Activated naive CD4-positive, alpha-beta T cell treated with anti-CD3 and anti-CD28 coated beads, Interleukin-2, amount 10 ng/mL, durations not matched to agents 7 days and 5 days (primary cell): ENCODE measurements around the gene JAKMIP3.

Source experiments
- CTCF ChIA-PET: fragments of 350-600 bp; sonication (Branson Sonifier 250); formaldehyde crosslinking; loops from one replicate; lab custom pipeline; 2021; ENCODE audit warnings: antibody characterized with exemption; lab: Charles Lee
- DNase-seq: peaks from one replicate; pipeline ENCODE4 v3.0.0-alpha.2; 2020
- H3K27ac Mint-ChIP-seq: one replicate; pipeline ENCODE4 v1.8.0; 2021; ENCODE audit warnings: mild to moderate bottlenecking, moderate library complexity, mixed read lengths
- H3K27me3 Mint-ChIP-seq: one replicate; pipeline ENCODE4 v1.8.0; 2021; ENCODE audit warnings: mild to moderate bottlenecking, mixed read lengths
- H3K36me3 Mint-ChIP-seq: one replicate; pipeline ENCODE4 v1.8.0; 2021; ENCODE audit warnings: mixed read lengths
- H3K4me1 Mint-ChIP-seq: one replicate; pipeline ENCODE4 v1.8.0; 2021; ENCODE audit warnings: mixed read lengths
- H3K4me3 Mint-ChIP-seq: one replicate; pipeline ENCODE4 v1.8.0; 2021; ENCODE audit warnings: mild to moderate bottlenecking, moderate library complexity, mixed read lengths
- H3K9me3 Mint-ChIP-seq: one replicate; pipeline ENCODE4 v1.8.0; 2021; ENCODE audit warnings: mixed read lengths

The JAKMIP3 gene

GRCh38 chr10:132102071-132102716 lies 36.4 kb downstream of the JAKMIP3 start:
- H3K4me1 Mint-ChIP-seq: no peaks in the 10 kb centered on the region
- peak overlapping the region; percentile 19 for H3K27ac Mint-ChIP-seq
- peak; percentile 14 for DNase-seq
- peaks cover 4% of the 10 kb centered on the region for H3K27me3 Mint-ChIP-seq
- H3K36me3 Mint-ChIP-seq: no peaks in the 10 kb centered on the region
- no peak overlapping the region for H3K4me3 Mint-ChIP-seq
- H3K9me3 Mint-ChIP-seq: no peaks in the 10 kb centered on the region
- CTCF ChIA-PET: interaction anchor here (1.5 kb wide), 1 partner anchor 8 kb away, joined by 3 read pairs; no protein-coding TSS in a partner anchor

DNA sequence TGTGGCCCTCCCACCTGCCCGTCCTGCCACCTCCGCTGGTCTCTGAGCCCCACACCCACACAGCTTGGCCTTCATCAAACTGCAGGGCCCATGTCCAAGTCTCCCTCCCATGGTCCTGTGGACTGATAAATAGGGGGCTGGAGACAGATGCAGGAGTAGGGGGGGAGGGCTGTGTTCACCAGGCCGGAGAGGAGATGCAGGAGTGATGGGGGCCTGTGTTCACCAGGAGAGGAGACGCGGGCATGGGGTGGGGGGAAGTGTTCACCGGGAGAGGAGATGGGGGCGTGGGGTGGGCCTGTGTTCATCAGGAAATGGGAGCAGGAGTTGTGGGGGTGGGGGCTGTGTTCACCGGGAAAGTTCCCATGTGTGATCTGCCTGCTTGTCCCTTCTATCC lies 37.0 kb downstream of the JAKMIP3 start:
- no peak for DNase-seq
- Mint-ChIP-seq H3K4me3 (no peak overlapping the region), H3K27me3 (peaks cover 3% of the 10 kb centered on the region), H3K27ac (no peak overlapping the region), H3K9me3 (no peaks in the 10 kb centered on the region), H3K4me1 (no peaks in the 10 kb centered on the region), H3K36me3 (no peaks in the 10 kb centered on the region)
- CTCF ChIA-PET: no interaction called here

- H3K27ac Mint-ChIP-seq: no peak overlapping the region
- CTCF ChIA-PET: no interaction called here
Measured at GRCh38 chr10:132103116-132103910, 37.6 kb downstream of the JAKMIP3 start.

DNA sequence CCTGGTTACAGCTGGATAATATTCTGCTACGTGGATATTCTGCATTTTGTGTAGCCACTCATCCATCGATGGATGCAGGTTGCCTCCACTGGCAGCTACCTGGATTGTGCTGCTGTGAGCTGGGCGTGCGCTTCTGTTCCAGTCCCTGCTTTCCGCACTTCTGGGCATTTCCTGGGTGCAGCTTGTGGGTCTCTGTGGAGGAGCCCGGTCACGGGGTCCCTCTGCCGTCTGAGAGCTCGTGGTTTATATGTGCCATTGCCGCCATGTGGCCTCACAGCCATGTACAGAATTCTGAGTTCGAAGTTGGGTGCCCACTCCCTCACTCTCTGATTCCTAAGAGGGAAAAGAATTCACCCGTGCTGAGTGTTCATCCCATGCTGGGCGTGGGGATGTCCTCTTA lies 38.3 kb downstream of the JAKMIP3 start:
- peaks cover 3% of the 10 kb centered on the region for H3K27me3 Mint-ChIP-seq
- CTCF ChIA-PET: no interaction called here
- peak; percentile 5 for DNase-seq
- no peaks in the 10 kb centered on the region for H3K4me1 Mint-ChIP-seq
- H3K9me3 Mint-ChIP-seq: no peaks in the 10 kb centered on the region
- no peaks in the 10 kb centered on the region for H3K36me3 Mint-ChIP-seq
- no peak overlapping the region for H3K27ac Mint-ChIP-seq
- no peak overlapping the region for H3K4me3 Mint-ChIP-seq

More at GRCh38 chr10:132103116-132103910, 37.6 kb downstream of the JAKMIP3 start:
- no peaks in the 10 kb centered on the region for H3K9me3 Mint-ChIP-seq
- DNase-seq: peak; percentile 4
- H3K36me3 Mint-ChIP-seq: no peaks in the 10 kb centered on the region
- H3K4me3 Mint-ChIP-seq: no peak overlapping the region
- no peaks in the 10 kb centered on the region for H3K4me1 Mint-ChIP-seq
- H3K27me3 Mint-ChIP-seq: peaks cover 3% of the 10 kb centered on the region

- DNase-seq: peak; percentile 7
- Mint-ChIP-seq H3K4me3 (no peak overlapping the region), H3K27ac (no peak overlapping the region), H3K27me3 (peaks cover 3% of the 10 kb centered on the region), H3K36me3 (no peaks in the 10 kb centered on the region), H3K9me3 (no peaks in the 10 kb centered on the region), H3K4me1 (no peaks in the 10 kb centered on the region)
- CTCF ChIA-PET: no interaction called here
Measured at GRCh38 chr10:132104471-132105301, 38.9 kb downstream of the JAKMIP3 start.

DNA sequence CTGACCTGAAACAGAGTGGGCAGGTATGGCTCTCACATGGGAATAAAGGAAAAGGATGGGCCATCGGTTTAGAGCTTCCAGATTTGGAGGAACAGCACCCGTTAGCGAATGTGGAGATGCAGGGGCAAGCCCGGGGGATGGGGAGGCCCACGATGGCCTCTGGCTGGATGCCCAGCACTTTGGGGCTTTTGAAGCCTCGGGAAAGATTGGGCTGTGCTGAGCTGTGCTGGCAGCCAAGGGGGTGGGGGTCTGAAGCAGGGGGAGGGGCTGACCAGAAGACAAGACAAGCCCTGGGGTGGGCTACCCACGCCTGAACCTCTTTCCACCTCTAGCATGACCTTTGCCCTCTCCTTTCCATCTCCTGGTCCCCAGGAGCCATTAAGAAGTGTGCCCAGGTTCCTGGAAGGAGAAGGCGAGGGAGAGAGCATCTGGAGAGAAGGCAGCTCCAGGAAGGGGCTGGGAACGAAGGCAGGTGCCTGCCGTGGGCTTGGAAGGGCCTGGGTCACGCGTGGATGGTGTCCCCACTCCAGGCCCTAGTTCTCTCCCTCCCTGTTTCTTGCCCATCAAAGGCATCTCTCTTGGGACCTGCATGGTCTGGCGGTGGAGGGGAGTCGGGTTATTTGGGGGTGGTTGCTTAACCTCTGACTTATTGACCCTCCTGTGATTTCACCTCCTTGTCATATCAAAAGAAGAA lies 39.7 kb downstream of the JAKMIP3 start:
- H3K27ac Mint-ChIP-seq: no peak overlapping the region
- no peaks in the 10 kb centered on the region for H3K9me3 Mint-ChIP-seq
- no peaks in the 10 kb centered on the region for H3K4me1 Mint-ChIP-seq
- H3K4me3 Mint-ChIP-seq: no peak overlapping the region
- CTCF ChIA-PET: no interaction called here
- no peaks in the 10 kb centered on the region for H3K36me3 Mint-ChIP-seq
- peak; percentile 14 for DNase-seq
- peaks cover 3% of the 10 kb centered on the region for H3K27me3 Mint-ChIP-seq

GRCh38 chr10:132106431-132106830 lies 40.7 kb downstream of the JAKMIP3 start:
- Mint-ChIP-seq H3K4me3 (no peak overlapping the region), H3K36me3 (no peaks in the 10 kb centered on the region), H3K27ac (no peak overlapping the region), H3K27me3 (peaks cover 2% of the 10 kb centered on the region), H3K4me1 (no peaks in the 10 kb centered on the region), H3K9me3 (no peaks in the 10 kb centered on the region)
- peak; percentile 13 for DNase-seq
- CTCF ChIA-PET: no interaction called here

GRCh38 chr10:132107186-132107948 lies 41.6 kb downstream of the JAKMIP3 start:
- DNase-seq: peak; percentile 11
- no peaks in the 10 kb centered on the region for H3K36me3 Mint-ChIP-seq

GRCh38 chr10:132107949-132108877 lies 42.5 kb downstream of the JAKMIP3 start:
- Mint-ChIP-seq H3K4me1 (no peaks in the 10 kb centered on the region), H3K27ac (no peak overlapping the region), H3K9me3 (no peaks in the 10 kb centered on the region), H3K4me3 (no peak overlapping the region), H3K36me3 (no peaks in the 10 kb centered on the region), H3K27me3 (peaks cover 4% of the 10 kb centered on the region)
- DNase-seq: peak; percentile 16
- CTCF ChIA-PET: no interaction called here

More at GRCh38 chr10:132107186-132107948, 41.6 kb downstream of the JAKMIP3 start:
- H3K9me3 Mint-ChIP-seq: no peaks in the 10 kb centered on the region
- CTCF ChIA-PET: no interaction called here
- H3K27me3 Mint-ChIP-seq: peaks cover 4% of the 10 kb centered on the region
- no peak overlapping the region for H3K27ac Mint-ChIP-seq
- H3K4me1 Mint-ChIP-seq: no peaks in the 10 kb centered on the region
- H3K4me3 Mint-ChIP-seq: no peak overlapping the region

- CTCF ChIA-PET: interaction anchor here (0.8 kb wide), 1 partner anchor 8 kb away, joined by 3 read pairs; no protein-coding TSS in a partner anchor
- Mint-ChIP-seq H3K4me1 (no peaks in the 10 kb centered on the region), H3K27me3 (peaks cover 4% of the 10 kb centered on the region), H3K27ac (no peak overlapping the region), H3K4me3 (no peak overlapping the region), H3K9me3 (no peaks in the 10 kb centered on the region), H3K36me3 (no peaks in the 10 kb centered on the region)
- no peak for DNase-seq
Measured at GRCh38 chr10:132109341-132110110, 43.8 kb downstream of the JAKMIP3 start.

DNA sequence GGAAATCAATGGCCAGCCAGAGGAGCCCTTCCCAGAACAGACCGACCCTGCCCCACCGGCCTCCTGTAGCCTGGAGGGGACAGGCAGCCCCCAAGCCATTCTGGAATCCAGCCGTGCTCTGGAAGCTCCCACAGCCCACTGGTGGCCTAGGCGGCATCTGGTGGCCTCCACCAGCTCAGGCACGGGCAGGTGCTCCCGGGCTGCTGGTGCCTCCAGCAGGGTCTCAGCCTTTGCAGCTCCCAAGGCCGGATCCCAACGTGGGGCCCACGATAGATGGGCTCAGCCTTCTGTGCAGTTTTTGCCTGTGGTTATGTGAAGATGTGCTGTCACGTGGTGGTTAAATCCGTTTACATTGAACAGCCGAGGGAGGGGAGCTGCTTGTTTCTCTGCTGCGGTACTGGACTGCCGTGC lies 44.4 kb downstream of the JAKMIP3 start:
- Mint-ChIP-seq H3K36me3 (no peaks in the 10 kb centered on the region), H3K4me3 (no peak overlapping the region), H3K27me3 (peaks cover 4% of the 10 kb centered on the region), H3K9me3 (no peaks in the 10 kb centered on the region), H3K4me1 (no peaks in the 10 kb centered on the region), H3K27ac (no peak overlapping the region)
- peak; percentile 11 for DNase-seq
- CTCF ChIA-PET: interaction anchor here (0.8 kb wide), 1 partner anchor 9 kb away, joined by 3 read pairs; no protein-coding TSS in a partner anchor

- Mint-ChIP-seq H3K4me3 (no peak overlapping the region), H3K27me3 (peaks cover 4% of the 10 kb centered on the region), H3K27ac (no peak overlapping the region), H3K4me1 (no peaks in the 10 kb centered on the region), H3K36me3 (no peaks in the 10 kb centered on the region), H3K9me3 (no peaks in the 10 kb centered on the region)
- CTCF ChIA-PET: interaction anchor here (0.8 kb wide), 1 partner anchor 9 kb away, joined by 3 read pairs; no protein-coding TSS in a partner anchor
- peak; percentile 4 for DNase-seq
Measured at GRCh38 chr10:132110713-132111112, 45.0 kb downstream of the JAKMIP3 start.
